Subcutaneous abdominal adipose tissue (tissue), 5 donors: Measurements from ENCODE around the gene KIF6.

ENCODE experiments used
- H3K27ac ChIP-seq: one replicate; pipeline ENCODE4 v1.7.0; 2013; ENCODE audit warnings: low read depth, mild to moderate bottlenecking, inconsistent platforms, low read length, moderate library complexity
- H3K27me3 ChIP-seq, 5 donors: one replicate each; pipeline ENCODE4 v1.7.0; 2013; ENCODE audit warnings: low read length in 5 of 5, inconsistent platforms in 1 of 5; ENCODE audit not compliant: control insufficient read depth in 5 of 5, insufficient read depth in 4 of 5
- H3K36me3 ChIP-seq, 5 donors: one replicate each; pipeline ENCODE4 v1.7.0; 2013; ENCODE audit warnings: low read length in 5 of 5; ENCODE audit not compliant: control insufficient read depth in 5 of 5, insufficient read depth in 5 of 5
- H3K4me1 ChIP-seq, 5 donors: one replicate each; pipeline ENCODE4 v1.7.0; 2013; ENCODE audit warnings: low read length in 5 of 5, mild to moderate bottlenecking in 3 of 5, moderate library complexity in 1 of 5; ENCODE audit not compliant: control insufficient read depth in 5 of 5, insufficient read depth in 5 of 5
- H3K4me3 ChIP-seq, 5 donors: one replicate each; pipeline ENCODE4 v1.7.0; 2013; ENCODE audit warnings: low read length in 5 of 5, low read depth in 1 of 5
- H3K9ac ChIP-seq, 5 donors: one replicate each; pipeline ENCODE4 v1.7.0; 2013; ENCODE audit warnings: low read length in 5 of 5, mild to moderate bottlenecking in 4 of 5, moderate library complexity in 3 of 5
- H3K9me3 ChIP-seq, 5 donors: one replicate each; pipeline ENCODE4 v1.7.0; 2013; ENCODE audit warnings: low read length in 5 of 5; ENCODE audit not compliant: control insufficient read depth in 5 of 5
- donor health status: healthy.
- donor health status: healthy.
- donor health status: healthy.
- donor health status: healthy.
- donor health status: healthy.

Gene KIF6

DNA sequence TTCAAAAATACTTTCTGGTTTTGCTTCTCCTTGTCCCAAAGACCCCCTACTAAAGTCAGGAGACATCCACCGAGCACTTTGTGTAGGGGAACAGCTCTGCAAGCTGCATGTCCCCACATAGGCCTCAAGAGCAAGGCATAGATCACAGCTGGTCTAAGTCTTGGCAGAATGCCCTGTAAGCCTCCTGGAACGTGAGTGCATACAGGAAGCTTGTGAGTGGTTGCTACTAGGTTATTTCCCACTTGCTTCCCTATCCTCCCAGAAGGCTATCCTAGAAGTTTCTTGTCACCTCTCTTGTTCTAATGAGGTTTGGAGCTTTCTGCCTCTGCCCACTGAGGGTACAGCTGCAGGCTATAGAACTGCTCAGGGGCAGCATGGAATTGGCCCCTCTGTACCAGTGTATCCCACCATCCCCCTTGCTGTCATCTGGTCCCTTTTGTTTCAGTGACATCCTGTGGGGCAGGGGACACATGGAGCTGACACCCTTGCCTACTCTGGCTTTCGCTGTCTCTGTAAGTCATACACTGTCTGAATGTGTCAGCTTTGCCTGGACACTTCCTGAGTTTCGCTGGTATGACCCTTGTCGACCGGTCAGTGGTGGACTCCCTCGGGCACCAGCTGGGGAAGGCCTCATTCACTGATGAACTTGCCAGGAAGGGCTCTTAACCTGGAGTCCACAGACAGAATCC, 367.1 kb downstream of the KIF6 start:
- no peak overlapping the region for H3K4me3 ChIP-seq
- H3K9ac ChIP-seq, result no peak overlapping the region
- H3K4me1 ChIP-seq, result peaks cover 4 to 23% (median 18%) of the 10 kb centered on the region in 5 donors
- H3K27me3 ChIP-seq, result no peaks in the 10 kb centered on the region
- no peaks in the 10 kb centered on the region for H3K36me3 ChIP-seq
- no peaks in the 10 kb centered on the region for H3K9me3 ChIP-seq
- no peak overlapping the region for H3K27ac ChIP-seq

DNA sequence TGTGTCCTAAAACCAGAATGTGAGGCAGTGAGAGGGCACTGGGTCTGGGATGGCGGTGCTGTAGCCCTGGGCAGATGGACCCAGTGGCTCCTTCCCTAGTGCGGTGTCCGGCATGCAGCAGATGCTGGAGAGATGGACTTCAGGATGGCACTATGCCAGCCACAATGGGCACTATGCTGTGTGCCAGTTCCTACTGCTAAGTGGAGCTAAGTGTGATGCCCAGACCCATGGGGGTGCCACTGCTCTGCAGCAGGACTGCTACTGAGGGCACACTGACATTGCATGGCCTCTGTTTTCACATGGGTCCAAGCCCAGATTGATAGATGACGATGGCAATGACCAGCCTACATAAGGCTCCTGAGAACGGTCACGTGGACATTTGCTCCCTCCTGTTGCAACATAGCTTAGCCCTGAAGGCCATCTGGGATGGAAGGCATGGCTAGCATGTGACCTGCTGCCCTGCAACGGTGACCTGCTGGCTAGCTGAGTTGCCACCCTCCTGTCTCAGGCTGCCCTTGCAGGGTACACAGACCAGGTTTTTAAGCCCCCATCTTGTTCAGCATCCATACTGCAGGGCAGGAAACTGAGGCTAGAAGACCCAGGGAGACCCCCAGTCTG, 371.4 kb downstream of the KIF6 start:
- Histone ChIP-seq H3K4me1 (peaks cover 3 to 16% (median 12%) of the 10 kb centered on the region in 5 donors), H3K36me3 (no peaks in the 10 kb centered on the region), H3K27ac (no peak overlapping the region), H3K9ac (no peak overlapping the region), H3K9me3 (no peaks in the 10 kb centered on the region), H3K27me3 (no peaks in the 10 kb centered on the region), H3K4me3 (no peak overlapping the region)

DNA sequence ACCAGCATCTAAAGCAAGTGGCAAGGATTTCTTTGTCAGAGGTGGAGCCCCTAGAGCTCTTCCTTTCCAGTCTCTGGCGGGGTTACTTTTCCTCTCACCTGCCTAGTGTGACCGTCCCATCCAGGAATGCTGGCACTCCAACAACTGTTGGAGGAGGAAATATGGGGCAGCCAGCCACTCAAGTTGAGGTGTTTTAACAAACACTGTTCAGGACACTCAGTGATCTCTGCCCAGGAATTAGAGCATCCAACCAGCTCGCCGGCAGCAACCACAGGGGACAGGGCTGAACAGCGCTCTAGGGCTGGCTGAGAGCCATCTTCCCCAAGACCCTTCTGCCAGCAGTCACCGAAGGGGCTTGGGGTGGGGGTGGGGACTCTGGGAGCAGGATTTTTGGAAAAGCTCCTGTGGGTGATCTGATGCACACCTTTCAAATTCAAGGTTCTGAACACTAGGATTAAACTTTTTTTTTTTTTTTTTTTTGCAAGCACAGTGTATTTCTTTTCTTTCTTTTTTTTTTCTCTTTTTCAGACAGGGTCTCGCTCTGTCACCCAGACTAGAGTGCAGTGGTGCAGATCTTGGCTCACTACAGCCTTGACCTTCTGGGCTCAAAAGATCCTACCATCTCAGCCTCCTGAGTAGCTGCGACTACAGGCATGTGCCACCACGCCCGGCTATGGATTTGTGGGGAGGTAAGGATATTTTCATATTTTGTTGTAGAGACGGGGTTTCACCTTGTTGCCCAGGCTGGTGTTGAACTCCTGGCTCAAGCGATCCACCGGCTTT, 374.3 kb downstream of the KIF6 start:
- Histone ChIP-seq H3K9me3 (no peaks in the 10 kb centered on the region), H3K9ac (no peak overlapping the region), H3K4me1 (peaks cover 3 to 11% (median 8%) of the 10 kb centered on the region in 5 donors), H3K36me3 (no peaks in the 10 kb centered on the region), H3K4me3 (no peak overlapping the region), H3K27ac (no peak overlapping the region), H3K27me3 (no peaks in the 10 kb centered on the region)

DNA sequence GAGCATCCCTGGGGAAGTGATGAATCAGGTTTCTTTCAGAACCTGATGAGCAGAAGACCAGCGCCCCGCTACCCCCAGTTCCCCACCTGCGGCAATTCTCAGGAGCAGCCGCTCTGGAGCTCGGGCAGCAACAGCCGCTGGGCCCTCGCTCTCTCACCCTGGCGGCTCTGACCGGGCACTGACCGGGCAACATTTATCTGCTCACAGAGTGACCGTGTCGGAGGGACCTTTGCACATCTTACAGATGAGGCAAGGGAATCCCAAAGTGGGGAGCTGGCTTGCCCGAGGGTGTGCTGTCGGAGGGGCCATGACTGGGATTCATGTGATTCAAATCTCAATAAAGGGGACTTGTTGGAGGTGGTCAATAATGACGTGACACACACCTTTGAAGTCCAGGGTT, 376.5 kb downstream of the KIF6 start:
- H3K9me3 ChIP-seq, result no peaks in the 10 kb centered on the region
- peaks cover 1 to 10% (median 2%) of the 10 kb centered on the region in 5 donors for H3K4me1 ChIP-seq
- H3K27me3 ChIP-seq, result no peaks in the 10 kb centered on the region
- no peak overlapping the region for H3K9ac ChIP-seq
- H3K27ac ChIP-seq, result no peak overlapping the region
- H3K36me3 ChIP-seq, result no peaks in the 10 kb centered on the region
- H3K4me3 ChIP-seq, result no peak overlapping the region

DNA sequence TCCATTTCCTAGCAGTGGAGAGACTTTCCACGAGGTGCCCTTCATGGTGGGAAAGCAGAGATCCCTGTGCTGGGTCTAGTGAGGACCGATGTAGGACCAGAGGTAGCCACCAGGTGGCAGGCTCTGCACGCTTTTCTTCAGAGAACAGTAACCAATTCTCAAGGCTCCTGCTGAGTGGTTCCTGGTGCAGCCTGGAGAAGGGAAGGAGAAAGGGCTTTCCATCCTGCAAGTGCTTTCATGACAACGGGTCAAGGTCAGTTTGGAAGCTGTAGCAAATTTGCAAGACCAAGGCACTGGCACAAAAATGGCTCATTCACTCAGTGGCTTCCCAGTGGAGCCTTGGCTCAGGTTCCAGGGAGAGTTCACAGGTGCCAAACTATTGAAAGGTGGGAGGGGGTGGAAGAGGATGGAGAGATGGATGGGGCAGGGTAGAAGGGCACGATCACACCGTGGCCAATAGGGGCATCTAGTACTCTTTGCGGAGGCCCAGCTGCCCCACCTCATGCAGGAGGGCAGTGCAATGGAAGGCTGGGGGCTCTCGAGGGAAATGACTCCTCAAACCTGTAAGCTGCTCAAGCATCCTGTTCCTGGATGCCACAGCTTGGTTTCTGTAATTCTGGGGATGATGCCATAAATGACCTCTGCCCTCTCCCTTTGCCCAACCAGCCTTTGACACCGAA, 377.2 kb downstream of the KIF6 start:
- Histone ChIP-seq H3K27me3 (no peaks in the 10 kb centered on the region), H3K9ac (no peak overlapping the region), H3K4me3 (no peak overlapping the region), H3K4me1 (peaks cover 0 to 7% (median 0%) of the 10 kb centered on the region in 5 donors), H3K36me3 (no peaks in the 10 kb centered on the region), H3K9me3 (no peaks in the 10 kb centered on the region), H3K27ac (no peak overlapping the region)

DNA sequence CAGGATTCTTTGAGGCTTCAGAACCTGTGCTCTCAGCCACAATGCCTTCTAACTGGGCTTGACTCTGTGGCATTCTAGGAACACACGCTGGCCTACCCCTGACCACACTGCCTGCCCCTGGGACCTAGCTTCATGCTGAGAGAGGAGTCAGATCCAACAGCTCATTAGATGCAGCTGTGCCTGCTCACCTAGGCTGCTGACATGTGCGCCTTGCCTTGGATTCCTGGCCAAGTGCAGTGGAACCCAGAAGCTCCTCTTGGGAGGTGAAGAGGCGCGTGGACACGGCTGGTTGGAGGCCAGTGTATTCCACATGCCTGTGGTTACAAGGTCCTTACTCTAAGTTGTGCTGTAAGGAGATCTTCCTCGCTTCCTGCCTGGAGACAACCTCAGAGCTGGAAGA, 378.0 kb downstream of the KIF6 start:
- peaks cover 0 to 11% (median 1%) of the 10 kb centered on the region in 5 donors for H3K4me1 ChIP-seq
- H3K36me3 ChIP-seq, result no peaks in the 10 kb centered on the region
- H3K4me3 ChIP-seq, result no peak overlapping the region
- no peak overlapping the region for H3K27ac ChIP-seq
- no peaks in the 10 kb centered on the region for H3K27me3 ChIP-seq
- no peaks in the 10 kb centered on the region for H3K9me3 ChIP-seq
- no peak overlapping the region for H3K9ac ChIP-seq

DNA sequence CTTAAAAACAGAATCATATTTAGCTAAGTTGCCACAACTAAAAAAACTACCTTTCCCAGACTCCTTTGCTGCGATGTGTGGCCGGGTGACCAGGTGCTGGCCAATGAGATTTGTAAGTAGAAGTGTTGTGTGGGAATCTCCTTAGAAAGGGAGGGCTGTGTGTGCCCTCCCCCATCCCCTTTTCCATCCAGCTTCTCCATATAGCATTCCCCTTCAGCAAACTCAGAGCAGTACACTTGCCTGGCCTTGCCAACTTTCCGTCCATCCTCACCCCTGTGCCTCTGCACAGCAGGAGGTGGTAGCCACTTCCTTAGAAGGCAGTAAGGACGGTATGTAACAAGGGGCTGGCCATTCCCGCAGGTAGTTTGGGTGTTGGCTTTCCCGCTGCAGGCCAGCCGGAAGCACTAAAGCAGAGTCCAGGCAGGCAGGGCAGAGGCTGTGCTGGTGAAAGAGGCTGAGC, 380.4 kb downstream of the KIF6 start:
- peaks cover 0 to 9% (median 2%) of the 10 kb centered on the region in 5 donors for H3K27me3 ChIP-seq
- H3K4me1 ChIP-seq, result peaks cover 1 to 27% (median 6%) of the 10 kb centered on the region in 5 donors
- no peaks in the 10 kb centered on the region for H3K9me3 ChIP-seq
- no peak overlapping the region for H3K4me3 ChIP-seq
- no peak overlapping the region for H3K27ac ChIP-seq
- peak overlapping the region in 1 of 5 donors; percentile 8 for H3K9ac ChIP-seq
- no peaks in the 10 kb centered on the region for H3K36me3 ChIP-seq

DNA sequence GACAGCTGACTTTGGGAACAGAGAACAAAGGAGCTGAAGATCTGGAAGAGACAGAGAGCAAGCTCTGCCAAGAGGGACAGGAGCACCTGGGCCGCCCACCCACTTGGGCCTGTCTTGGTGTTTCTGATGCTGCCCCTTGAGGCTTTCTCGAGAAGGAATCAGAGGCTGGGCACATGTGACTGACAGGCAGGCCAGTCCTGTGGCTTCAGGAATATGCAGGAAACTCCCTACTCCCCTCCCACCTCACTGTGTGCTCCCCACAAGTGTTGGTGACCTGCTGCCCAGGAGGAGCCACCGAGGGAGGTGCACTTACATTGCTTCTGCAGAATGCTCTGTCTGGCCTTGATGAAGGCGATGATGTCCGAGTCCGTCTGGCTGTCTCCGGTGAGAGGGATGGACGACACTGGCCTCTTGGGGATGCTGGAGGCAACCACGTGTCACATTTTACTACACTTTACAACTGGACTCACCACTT, 381.8 kb downstream of the KIF6 start:
- H3K9me3 ChIP-seq, result no peaks in the 10 kb centered on the region
- no peak overlapping the region for H3K27ac ChIP-seq
- H3K36me3 ChIP-seq, result no peaks in the 10 kb centered on the region
- peaks cover 1 to 37% (median 6%) of the 10 kb centered on the region in 5 donors for H3K4me1 ChIP-seq
- H3K27me3 ChIP-seq, result peaks cover 0 to 12% (median 2%) of the 10 kb centered on the region in 5 donors
- H3K9ac ChIP-seq, result no peak overlapping the region
- H3K4me3 ChIP-seq, result no peak overlapping the region

DNA sequence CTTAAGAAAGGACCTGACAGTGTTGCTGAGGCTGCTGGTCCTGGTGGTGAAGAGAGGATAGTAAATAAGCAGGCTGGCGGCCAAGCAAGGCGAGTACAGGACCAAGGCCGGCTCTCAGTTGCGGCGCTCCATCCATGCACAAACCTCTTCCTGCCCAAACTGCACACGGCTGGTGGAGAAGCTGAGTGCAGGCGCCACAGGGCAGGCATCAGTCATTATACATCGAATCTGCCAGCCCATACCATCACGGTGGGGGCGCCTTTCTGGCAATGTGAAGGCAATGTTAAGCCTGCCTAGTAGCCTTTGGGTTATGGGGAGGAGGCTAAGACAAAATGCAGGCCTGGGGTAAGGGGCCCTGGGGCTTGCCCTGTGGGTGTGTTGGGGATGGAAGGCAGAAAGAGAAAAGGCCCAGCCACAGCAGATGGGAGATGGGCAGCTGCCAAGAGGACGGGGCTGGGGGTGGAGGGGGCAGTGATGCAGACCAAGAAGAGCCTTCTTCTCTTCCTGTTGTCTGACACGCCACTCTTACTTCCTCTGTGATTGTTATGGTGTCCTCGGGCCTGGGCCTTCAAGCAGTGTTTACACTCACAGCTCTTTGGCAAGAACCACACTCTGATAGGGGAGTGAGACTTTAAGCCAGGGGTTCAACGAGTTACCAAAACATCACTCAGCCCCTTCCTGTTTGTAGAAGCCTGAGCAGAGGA, 382.4 kb downstream of the KIF6 start:
- Histone ChIP-seq H3K9ac (no peak overlapping the region), H3K27ac (no peak overlapping the region), H3K27me3 (peaks cover 0 to 12% (median 2%) of the 10 kb centered on the region in 5 donors), H3K4me3 (no peak overlapping the region), H3K4me1 (peaks cover 1 to 39% (median 6%) of the 10 kb centered on the region in 5 donors), H3K9me3 (no peaks in the 10 kb centered on the region), H3K36me3 (no peaks in the 10 kb centered on the region)
